HL-60/S4 (cell line): Measurements from ENCODE around the gene ATP2C2.
"Not testable (repeated sequence)": the region's sequence is repeated elsewhere in the genome, so short reads cannot be mapped to it uniquely, and the experiment has no call there.

ENCODE experiments used
- in situ Hi-C: fragments of 300-500 bp; cut with MboI; formaldehyde crosslinking; loops from 2 replicates; pipeline ENCODE4 v1.14.3; 2022; ENCODE audit warnings: low sequenced_read_pairs

ATP2C2 gene

DNA sequence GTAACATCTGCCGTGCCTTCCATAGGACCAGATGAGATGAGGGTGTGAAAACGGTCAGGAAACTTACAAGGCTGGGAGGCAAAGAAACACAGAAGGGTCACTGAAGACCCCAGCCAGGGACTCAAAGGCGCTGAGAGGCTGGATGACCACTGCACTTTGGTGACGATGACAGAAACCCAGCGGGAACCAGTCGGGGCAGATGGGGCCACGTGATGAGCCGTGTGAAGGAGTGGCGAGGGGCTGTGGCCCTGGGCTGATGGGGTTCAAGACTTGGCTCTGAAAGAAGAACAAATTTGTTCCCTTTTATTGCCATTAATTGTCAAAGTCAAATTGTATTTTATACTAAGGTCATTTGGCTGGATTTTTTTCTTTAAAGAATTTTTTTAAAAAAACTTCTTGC is 28.6 kb upstream of the ATP2C2 start:
- in situ Hi-C loops: no loop called here

DNA sequence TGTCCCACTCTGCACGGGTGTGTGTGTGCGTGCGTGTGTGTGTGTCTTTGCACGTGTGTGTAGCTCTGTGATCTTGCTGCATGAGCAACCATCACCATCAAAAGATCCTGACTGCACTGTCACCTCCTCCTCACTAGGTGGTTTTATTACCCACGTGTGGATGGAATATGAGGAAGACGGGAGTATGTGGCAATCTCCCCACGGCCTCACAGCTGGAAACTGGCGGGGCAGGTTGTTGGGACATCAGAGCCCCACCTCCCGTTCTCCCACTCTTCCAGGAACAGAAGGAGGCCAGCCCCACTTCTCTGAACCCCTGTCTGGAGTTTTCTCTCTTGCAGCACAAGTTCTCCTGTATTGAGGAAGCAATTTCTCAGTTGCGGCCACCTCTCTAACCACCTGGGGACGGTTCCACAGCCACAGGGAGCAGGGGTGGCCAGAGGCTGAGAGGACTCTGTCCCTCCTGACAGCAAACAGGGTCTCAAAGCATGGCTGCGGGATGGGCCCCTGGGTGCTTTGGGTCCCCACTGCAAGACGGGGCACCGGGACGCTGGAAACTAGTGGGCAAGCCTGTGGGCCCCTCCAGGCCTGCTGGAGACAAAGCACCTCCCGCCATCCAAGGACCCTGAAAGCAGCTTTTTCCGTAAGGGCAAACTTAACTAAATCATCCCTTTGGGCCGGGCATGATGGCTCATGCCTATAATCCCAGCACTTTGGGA is 27.9 kb upstream of the ATP2C2 start:
- in situ Hi-C loops: no loop called here

- in situ Hi-C loops: no loop called here
These were observed 26.6 kb upstream of the ATP2C2 start for GRCh38 chr16:84341528-84342295.

DNA sequence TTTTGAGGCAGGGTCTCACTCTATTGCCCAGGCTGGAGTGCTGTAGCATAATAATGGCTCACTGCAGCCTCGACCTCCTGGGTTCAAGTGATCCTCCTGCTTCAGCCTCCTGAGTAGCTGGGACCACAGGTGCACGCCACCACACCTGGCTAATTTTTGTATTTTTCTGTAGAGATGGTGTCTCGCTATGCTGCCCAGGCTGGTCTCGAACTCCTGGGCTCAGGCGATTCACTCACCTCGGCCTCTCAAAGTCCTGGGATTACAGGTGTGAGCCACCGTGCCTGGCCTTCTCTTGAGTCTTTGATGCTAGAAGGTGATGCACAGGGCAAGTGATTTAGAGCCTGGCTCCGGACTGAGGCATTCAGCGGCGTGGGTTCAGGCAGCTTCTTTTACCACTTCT is 24.5 kb upstream of the ATP2C2 start:
- in situ Hi-C loops: not testable (repeated sequence)

DNA sequence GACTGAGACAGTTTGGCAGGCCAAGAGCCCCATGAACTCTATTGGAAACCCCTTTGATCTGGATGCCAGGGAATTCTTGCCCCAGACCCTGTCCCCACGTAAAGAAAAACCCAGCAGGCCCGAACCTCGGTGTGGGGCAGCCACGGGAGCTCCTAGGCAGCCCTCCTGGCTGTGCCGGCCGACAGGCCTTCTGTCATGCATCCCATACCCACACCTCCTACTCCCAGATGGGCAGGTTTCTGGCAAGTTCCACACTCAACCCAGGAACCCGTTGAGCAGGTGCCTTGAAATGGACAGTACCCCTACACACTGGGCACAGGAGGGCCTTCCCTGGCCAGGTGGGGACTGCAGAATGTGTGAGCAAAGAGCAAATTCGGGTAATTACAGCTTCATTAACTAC is 23.6 kb upstream of the ATP2C2 start:
- in situ Hi-C loops: no loop called here

GRCh38 chr16:84347161-84347560 is 21.2 kb upstream of the ATP2C2 start:
- in situ Hi-C loops: no loop called here

DNA sequence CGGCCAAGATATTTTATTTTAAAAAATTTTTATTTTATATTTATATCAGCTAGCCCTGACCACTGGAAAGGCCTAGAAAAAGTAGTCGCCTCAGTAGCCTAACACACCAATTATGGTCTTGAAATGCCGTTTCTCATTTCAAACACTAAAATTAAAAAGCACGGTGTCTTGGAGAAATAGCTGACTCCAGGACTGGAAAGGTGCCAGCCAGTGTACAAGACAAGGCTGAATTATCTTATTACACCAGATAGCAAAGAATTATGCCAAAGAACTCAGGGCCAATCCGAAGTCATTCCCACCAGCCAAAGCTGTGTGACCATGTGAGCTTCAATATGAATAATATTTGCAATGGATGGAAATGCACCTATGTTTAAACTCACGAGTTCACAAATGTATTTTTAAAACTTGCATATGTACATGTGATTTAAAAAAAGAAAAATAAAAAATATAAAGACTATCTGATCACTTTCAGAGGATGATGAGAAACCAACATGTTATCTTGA is 19.9 kb upstream of the ATP2C2 start:
- in situ Hi-C loops: no loop called here

GRCh38 chr16:84349862-84350684 is 18.3 kb upstream of the ATP2C2 start:
- in situ Hi-C loops: no loop called here

- in situ Hi-C loops: no loop called here
These were observed 17.5 kb upstream of the ATP2C2 start for GRCh38 chr16:84350685-84351400.

DNA sequence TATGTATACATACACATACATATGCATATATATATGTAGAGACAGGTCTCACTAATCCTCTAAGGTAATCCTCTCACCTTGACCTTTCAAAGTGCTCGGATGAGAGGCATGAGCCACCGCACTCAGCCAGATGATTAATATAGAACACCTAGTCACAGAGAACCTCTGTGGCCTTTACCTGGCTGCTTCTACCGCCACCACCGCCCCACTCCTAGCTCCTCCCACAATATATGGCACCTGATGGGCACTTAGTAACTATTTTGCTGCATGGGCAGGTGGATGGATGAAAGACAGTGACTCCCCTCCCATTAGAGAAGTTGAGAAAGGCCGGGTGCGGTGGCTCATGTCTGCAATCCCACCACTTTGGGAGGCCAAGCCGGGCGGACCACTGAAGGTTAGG is 16.7 kb upstream of the ATP2C2 start:
- in situ Hi-C loops: no loop called here

GRCh38 chr16:84354306-84354705 is 14.0 kb upstream of the ATP2C2 start:
- in situ Hi-C loops: no loop called here

- in situ Hi-C loops: no loop called here
These were observed 13.2 kb upstream of the ATP2C2 start for GRCh38 chr16:84355149-84355548.

DNA sequence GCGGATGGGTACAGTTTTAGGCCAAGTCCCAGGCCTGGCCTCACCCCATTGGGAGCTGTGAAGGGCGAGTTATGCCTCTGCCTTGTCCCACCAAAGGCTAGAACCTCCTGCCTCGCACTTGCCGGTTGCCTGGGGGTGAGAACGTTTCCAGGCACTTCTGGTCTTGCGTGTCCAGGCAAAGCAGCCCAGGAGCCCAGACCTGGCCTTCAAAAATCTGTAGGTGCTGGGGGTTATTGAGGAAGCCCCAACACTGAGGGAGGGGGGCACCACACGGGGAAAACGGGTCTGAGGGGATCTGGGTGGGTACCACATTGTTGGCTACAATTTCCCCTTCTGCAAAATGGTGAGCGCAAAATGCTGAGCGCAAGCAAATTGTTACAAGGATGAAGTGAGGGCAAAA is 12.2 kb upstream of the ATP2C2 start:
- in situ Hi-C loops: no loop called here

GRCh38 chr16:84356591-84357116 is 11.7 kb upstream of the ATP2C2 start:
- in situ Hi-C loops: no loop called here

DNA sequence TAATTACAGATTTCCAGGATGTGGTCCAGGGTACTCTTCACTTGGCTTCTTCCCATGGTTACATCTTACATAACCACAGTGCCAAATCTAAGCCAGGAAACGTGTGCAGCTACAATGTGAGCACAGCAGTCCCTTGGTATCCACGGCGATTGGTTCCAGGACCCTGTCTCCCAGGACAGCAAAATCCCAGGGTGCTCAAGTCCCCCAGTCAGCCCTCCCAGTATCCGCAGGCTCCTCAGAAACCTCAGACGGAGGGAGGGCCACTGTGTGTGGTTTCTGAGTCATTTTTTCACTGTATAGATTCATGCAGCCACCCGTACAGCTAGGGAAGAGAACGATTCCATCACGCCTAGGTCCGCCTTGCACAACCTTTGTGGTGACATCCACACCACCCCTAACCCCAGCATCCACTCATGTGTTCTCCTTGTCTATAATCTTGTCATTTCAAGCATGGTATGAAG is 11.1 kb upstream of the ATP2C2 start:
- in situ Hi-C loops: no loop called here

DNA sequence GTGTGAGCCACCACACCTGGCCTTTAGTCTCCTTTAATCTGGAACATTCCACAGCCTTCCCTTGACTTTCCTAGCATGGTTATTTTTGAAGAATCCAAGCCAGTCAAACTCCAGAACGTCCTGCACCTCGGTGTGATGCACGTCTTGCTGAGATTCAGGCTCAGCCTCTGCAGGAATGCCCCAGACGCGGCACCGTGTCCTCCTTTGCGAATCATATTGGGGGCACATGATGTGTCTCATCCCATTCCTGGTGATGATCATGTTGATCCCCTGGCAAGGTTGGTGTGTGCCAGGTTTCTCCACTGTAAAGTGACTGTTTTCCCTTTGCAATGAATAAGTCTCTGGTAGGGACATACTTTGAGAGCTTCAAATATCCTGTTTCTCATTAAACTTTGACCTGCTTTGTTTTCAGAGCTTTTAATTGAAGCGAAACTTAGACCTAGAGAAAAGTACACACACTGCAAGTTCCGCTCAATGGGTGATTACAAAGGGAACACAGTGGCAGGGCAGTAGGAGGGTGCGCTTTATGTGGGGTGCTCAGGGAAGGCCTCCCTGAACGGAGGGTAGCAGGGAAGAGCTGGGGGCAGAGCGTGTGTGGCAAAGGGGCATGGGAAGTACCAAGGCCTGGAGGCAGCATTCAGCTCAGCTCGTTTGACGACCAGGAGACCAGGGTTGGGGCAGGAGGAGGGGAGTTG is 9.6 kb upstream of the ATP2C2 start:
- in situ Hi-C loops: no loop called here

GRCh38 chr16:84359326-84359725 is 9.0 kb upstream of the ATP2C2 start:
- in situ Hi-C loops: no loop called here

DNA sequence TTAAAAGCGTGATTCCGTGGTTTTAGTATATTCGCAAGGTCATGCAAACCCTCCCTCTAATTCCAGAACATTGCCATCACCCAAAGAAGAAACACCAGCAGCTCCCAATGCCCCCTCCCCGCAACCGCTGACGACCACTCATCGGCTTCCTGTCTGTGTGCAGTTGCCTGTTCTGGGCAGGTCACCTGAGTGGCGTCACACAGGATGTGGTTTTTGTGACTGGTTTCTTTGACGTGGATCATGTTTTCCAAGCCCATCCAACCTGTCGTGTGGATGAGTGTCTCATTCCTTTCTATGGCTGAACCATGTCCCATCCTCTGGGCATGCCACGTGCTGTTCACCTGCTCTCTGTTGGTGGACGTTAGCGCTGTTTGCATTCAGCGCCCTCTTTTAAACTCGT is 8.2 kb upstream of the ATP2C2 start:
- in situ Hi-C loops: no loop called here

DNA sequence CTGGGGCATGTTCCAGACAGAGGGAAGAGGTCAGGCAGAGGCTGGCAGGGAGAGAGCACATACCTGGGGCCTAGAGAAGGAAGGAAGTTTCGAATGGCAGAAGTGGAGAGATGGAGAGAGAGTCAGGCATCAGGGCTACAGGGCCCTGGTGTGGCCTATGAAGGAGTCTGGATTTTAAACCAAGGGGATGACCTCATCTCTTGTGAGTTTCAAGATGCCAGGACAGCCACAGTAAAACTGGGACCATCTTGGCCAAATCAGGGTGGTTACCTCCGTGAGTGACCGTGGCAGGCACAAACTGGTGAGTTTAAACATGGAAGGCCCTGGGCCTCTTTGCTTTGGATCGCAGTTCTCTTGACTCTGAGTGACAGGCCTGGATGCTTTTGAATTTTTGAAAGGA is 7.6 kb upstream of the ATP2C2 start:
- in situ Hi-C loops: no loop called here

GRCh38 chr16:84361546-84361945 is 6.8 kb upstream of the ATP2C2 start:
- in situ Hi-C loops: no loop called here
